GM21717 (cell line): ENCODE data around the gene ITGB1BP1.
"Not testable (repeated sequence)": the region's sequence is repeated elsewhere in the genome, so short reads cannot be mapped to it uniquely, and the experiment has no call there.

Experiments used
- ATAC-seq: cut with Tn5 transposase; IDR thresholded peaks from one replicate; pipeline ENCODE4 v1.9.1; 2021; ENCODE audit warnings: mild to moderate bottlenecking, moderate library complexity; ENCODE audit not compliant: unreplicated experiment

The ITGB1BP1 gene

DNA sequence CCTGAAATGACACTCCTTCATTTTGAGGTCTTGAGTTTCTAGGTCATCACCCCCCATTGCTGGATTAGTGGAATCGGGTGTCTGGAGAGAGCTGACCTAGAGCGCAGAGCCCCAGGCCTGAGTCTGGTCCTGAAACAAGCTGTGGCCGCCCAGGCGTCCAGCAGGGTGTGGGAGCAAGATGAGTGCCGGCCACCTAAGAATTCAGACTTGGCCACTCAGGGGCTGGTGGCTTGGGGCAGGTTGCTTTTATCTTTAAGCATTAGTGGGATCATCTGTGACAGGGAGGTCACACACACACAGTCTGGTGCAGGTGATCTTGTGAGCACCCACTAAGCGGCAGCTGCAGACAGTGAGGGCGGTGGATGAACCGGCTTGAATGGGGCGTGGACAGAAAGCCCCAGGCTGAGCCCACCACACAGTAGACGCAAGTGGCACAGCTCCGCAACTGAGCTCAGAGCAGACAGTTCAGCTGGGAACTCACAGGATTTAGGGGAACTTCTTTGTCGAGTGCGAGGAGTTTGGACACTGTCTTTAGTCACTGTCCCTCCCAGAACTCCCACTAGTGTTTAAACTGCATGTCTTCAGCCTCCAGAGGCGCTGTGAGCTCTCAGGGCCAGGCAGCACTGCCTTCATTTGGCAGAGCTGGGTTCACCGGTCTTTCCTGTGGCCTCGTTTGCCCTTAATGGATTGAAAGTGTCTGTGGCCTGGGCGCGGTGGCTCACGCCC lies 21.5 kb downstream of the ITGB1BP1 start:
- ATAC-seq: no peak

DNA sequence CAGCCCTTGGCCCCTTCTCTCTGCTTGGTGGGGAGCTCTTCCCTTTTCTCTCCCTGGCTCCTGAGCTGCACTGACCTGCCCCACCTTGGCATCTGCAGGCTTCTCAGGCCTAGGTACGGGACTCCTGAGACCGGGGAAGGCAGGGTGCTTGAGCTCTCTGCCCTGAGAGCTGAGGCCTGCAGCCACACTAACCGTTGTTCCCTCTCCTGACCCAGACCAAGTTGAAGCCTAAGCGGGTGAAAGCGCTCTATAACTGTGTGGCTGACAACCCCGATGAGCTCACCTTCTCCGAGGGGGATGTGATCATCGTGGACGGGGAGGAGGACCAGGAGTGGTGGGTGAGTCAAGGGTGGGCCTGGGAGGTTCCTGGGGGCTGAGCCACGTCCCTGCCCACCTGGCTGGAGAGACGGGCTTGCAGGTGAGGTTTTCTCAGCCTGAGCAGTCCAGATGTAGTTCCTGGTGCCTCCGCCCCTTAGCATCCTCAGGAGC lies 22.2 kb downstream of the ITGB1BP1 start:
- no peak for ATAC-seq

GRCh38 chr2:9400268-9401058 lies 22.9 kb downstream of the ITGB1BP1 start:
- ATAC-seq: no peak

DNA sequence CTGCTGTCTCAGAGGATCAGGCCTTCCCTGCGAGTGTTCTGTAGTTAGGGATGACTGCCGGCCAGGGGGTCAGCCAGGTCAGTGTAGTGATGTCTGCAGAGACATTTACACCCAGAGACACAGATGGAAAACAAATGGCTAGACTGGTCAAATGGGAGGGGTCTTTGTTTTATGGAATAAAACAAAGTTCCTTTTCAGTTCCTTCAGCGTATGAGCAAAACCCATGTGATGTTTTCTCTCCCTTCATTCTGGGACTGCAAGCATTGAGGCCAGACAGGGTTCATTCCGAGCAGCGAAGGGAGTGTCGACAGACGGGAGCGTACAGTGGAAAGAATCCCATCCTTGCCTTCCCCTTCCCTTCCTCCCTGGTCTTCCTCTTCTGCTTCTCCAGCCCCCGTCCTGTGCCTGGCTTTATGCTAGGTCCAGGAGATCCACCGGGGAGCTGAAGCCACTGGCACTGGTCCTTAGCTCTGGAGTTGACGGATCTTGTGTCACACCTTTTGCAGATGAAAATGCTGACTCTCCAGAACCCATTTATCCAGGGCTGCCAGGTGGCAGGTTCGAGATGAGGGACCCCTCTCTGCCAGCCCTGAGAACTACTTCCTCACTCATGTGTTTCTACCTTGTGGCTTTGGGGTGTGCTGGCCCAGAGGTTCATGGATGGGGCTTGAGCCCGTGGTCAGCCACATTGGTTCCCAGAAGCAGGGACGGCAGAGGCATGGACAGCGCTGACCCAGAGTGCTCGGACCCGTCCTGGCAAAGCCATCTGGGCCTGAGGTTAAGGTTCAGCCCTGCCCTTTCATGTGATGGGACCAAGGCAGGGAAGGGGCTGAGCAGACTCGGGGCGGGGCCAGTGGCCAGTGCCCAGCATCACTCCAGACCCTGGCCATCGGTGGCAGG lies 24.2 kb downstream of the ITGB1BP1 start:
- no peak for ATAC-seq

- not testable (repeated sequence) for ATAC-seq
Observed at GRCh38 chr2:9398251-9398650, 25.1 kb downstream of the ITGB1BP1 start.

DNA sequence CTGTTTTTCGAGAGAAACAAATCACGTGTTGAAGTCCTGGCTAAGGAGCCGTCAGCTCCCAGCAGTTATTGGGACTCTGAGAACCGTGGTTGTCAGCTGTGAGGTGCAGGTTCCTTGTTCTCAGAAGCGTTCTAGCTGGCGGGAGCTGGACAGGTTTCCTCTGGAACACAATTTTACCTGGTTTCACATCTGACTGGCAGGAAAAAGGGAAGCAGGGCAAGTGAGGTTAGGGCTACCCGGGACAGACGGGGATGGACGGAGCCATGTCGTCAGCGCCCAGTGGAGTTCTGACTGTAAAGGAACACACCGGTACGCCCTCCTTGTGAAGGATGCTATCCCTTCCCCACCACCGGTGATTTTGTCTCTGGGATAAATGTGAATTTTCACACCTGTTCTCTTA lies 26.1 kb downstream of the ITGB1BP1 start:
- no peak for ATAC-seq

DNA sequence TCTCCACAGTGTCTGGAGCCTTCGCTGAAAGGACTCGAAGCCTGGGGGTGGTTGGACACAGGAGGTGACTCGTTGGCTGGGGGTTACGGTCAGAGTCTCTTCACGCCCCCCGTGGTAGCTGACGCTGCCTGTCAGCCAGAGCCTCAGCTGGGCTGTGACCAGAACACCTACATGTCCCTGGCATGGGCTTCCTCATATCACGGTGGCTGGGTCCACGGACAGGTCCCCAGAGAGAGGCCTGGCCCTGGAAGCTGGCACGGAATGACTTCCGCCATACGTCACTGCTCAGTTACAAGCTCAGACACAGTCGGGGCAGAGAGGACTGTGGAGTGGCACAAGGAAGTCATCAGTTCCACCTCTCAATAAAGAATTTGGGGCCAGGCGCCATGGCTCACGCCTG lies 28.5 kb downstream of the ITGB1BP1 start:
- ATAC-seq: no peak

DNA sequence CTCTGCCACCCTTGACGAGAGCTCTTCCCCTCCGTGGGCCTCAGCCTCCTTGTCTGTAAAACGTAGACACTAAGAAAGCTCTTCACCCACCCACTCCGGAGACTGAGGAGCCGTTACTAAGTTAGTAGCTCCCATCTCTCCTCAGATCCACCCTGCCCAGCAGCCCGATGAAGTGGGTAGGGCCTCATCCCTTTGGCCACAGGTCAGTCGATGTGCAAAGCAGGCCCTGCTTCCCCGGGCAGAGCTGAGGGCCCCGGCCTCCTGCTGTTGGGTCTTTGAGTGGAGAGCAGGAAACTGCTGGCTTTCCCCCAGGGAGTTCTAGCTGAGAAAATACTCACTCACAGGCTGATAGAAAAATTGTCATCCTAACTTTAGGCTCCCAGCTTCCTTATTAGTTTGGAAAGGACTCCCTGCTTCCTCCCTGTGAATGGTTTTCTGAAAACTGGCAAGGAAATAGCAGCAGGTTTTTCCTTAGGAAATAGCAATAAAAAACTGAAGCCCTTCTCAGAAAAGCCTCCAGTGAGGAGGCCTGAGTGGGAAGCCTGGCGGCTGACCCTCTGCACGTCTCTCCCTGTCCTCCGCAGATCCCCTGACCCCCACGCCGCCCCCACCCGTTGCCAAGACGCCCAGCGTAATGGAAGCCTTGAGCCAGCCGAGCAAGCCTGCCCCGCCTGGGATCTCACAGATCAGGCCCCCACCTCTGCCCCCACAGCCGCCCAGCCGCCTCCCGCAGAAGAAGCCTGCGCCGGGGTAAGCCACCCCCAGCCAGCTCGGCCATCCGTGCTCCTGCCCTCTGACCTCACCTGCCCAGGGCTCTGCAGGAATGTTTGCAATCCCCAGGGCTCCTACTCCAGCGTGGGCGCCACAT lies 30.2 kb downstream of the ITGB1BP1 start:
- no peak for ATAC-seq

DNA sequence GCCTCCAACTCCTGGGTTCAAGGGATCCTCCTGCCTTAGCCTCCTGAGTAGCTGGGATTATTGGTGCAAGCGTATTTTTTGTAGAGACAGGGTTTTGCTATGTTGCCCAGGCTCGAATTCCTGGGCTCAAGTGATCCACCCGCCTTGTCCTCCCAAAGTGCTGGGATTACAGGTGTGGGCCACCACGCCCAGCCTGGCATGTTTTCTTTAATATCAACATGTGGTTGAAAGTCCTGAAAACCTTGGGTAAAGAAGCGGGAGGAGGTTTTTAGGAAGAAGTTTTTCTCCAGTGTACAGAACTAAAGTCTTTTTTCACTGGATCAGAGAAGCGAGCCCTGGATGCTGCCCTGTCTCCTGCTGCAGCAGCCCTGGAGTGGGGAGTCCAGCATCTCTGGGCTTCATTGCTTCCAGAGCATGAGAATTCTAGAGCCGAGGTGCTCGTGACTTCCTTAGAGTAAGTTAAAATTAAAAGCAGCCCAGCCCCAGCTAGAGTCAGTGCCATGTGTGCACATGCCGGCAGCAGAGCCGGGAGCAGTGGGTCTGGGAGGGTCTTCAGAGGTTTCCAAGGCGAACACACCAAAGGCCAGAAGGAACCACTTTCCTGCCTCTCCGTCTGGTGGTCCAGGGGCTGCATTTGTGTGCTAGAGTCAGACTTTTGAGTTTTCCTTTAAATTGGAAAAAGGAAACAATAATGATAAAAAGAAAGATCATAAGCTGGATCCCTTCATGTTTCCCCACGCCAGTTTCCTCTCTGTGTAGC lies 31.2 kb downstream of the ITGB1BP1 start:
- ATAC-seq: no peak

- ATAC-seq: no peak
Observed at GRCh38 chr2:9390991-9391390, 32.3 kb downstream of the ITGB1BP1 start.

GRCh38 chr2:9390151-9390850 lies 33.0 kb downstream of the ITGB1BP1 start:
- no peak for ATAC-seq

GRCh38 chr2:9388950-9389911 lies 34.1 kb downstream of the ITGB1BP1 start:
- no peak for ATAC-seq

DNA sequence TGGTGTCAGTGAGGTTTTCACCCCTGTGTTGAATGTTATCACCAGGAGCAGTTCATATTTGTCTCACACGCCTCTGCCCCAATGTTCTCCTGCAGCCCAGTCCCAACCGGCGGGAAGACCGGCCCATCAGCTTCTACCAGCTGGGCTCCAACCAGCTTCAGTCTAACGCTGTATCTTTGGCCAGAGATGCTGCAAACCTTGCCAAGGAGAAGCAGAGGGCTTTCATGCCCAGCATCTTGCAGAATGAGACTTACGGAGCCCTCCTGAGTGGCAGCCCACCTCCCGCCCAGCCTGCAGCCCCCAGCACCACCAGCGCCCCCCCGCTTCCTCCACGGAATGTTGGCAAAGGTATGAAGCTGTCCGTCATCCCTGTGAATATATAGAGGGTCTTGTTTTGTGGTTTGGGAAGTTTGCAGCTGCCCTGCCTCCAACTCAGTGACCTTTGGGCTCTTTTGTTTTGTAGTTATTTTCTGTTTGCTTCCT lies 35.1 kb downstream of the ITGB1BP1 start:
- no peak for ATAC-seq

GRCh38 chr2:9385841-9386240 lies 37.5 kb downstream of the ITGB1BP1 start:
- ATAC-seq: no peak

- ATAC-seq: no peak
Observed at GRCh38 chr2:9384521-9384920, 38.8 kb downstream of the ITGB1BP1 start.

GRCh38 chr2:9382604-9383235 lies 40.6 kb downstream of the ITGB1BP1 start:
- ATAC-seq: no peak
